HG03571 (cell line): ENCODE measurements around the gene SAMD4A.

Experiments used
- ATAC-seq: cut with Tn5 transposase; IDR thresholded peaks from one replicate; pipeline ENCODE4 v1.9.1; 2021; ENCODE audit not compliant: unreplicated experiment

SAMD4A gene

DNA sequence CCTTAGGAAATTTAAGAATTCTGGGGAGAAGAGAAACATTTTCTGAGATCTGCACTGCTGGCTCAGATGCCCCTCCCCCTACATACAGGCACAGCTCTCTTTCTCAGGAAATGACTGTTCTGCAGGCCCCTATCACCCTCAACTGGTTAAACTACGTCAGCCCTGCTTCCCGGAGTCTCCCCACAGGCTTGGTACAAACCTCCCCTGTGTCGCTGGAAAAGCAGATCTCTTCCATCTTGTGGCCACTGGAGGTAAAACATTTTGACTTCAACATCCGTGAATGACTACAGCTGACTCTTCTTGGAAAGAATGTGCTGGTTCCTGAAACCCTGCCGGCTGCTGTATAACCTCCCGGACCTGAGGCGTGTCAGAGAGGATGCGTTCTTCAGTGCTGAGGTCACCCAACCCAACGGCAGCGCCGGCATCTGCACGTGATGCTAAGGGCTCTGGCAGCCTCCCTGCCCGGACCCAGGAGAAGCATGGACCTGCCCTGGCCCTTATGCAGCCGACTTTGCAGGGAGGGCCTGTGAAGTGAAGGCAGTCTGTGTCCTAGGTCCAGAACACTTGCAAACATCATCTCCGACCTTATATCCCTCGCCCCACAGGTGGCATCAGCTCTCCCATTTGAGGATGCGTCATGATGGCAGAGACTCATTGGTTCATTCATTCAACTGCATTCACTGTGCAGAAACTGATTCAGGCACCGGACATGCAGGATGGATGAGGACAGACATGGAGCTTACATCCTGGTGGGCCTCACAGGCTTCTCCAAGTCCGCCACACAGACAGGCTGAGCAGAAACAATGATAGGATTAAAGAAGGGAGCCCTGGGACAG, 206.5 kb downstream of the SAMD4A start:
- peak; percentile 48 for ATAC-seq

DNA sequence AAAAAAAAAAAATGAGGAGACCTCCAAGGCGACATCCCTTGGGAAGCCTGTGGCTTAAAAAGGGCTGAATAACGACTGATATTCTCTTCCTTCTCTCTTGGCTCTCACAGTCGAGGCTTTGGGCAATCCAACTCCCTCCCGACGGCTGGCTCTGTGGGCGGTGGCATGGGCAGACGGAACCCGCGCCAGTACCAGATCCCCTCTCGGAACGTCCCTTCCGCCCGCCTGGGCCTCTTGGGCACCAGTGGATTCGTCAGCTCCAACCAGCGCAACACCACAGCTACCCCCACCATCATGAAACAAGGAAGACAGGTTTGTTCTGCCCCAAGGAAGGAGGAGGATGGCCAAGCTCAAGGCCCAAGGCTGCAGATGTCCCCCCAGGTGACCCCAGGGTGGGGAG, 207.9 kb downstream of the SAMD4A start:
- no peak for ATAC-seq

DNA sequence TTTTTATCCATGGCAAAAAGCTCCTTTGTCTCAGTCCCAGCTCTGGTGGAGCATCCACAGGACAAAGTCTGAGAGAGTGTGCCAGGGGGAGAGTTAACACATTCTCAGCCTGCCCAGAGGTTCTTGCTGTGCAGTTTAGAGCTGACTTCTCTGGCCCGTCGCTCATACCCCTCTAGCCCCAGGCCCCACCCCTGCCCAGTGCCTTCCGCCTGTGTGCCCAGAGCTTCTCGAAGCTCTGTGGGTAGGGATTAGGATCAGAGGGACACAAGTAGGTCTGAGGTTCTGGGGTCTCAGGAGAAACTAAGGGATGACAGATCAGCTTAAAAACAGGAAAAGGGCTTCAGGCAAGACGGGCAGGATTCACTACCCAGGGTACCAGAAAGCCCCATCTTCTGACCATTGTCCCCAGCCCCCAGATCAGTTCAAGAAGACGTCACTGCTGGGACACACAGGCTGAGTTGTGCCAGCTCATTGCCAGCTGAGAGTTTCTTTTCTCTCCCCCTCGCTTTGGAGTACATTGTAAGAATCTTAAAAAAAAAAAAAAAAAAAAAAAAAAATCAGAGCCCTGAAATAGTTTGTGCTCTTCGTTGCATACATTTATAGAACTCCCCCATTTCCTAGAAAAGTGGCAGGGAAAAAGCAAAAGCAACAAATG, 208.7 kb downstream of the SAMD4A start:
- no peak for ATAC-seq

DNA sequence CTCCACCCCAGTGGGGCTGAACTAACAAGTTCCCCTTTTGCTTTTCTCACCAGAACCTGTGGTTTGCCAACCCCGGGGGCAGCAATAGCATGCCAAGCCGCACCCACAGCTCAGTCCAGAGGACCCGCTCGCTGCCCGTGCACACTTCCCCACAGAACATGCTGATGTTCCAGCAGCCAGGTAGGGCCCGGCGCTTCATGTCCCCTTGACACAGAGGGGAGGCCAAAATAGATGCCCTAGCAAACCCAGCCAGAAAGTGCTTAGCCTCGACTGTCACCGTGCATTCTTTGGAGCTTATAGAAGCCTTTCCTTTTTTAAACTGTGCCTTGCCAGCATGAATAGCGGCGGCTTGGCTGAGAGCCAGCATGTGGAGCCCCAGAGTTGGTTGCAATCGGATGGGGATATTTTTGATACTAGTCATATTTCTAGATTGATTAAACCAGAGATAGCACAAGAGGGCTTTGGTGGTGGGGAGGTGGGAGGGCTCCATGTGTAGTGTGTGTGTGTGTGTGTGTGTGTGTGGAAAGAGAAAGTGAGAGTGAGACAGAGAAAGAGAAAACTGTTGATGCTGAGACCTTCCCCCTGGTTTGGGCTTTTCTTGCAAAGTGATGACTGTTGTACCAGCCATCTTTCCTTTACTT, 209.6 kb downstream of the SAMD4A start:
- ATAC-seq = no peak

DNA sequence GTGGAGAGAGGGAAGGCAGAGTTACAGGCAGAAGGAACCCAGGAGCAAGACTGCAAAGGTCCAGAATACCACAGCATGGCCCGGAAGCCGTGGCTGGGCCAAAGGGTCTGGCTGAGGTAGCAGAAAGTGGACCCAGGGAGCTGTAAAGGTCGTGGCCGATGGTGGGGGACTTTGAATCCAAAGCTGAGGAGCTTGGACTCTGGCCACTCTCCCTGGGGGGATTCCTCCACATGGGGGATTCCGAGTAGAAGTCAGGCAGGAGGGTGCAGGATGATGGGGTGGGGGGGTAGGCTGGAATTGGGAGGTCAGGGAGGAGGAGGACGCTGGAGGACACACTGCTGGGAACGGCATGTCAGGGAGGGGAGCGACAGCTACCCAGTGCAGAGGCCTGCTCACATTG, 210.5 kb downstream of the SAMD4A start:
- no peak for ATAC-seq

DNA sequence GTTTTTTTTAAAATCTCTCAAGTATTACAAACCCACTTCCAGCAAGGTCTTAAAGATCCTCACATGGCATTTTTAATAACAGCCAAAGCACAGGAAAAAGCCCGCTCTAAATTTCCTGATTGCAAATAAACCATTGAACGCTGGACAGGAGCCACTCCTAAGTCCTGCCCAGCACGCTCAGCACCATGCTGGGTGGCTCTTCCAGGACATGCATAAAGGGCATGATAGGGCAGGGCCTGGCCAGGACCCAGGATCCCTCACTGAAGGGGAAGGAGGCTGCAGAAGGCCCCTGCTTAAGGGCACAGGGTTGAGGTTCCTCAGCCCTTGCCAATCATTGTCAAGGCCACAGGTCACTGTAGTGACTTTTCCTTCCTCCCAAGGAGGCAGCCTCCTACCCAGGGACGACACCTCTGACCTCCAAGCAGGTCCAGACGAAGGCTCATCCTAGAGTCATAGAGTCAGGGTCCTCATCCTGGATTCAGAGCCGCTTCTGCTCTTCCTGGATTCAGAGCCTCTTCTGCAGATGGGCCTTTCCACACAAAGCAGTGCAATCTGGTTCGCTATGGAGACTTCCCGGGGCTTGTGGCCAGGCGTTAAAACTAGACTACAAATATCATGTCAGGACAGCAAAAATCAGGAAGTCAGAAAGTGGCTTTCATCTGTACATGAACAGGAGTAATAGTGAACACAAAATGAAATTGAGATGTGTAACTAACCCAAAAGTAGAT, 211.9 kb downstream of the SAMD4A start:
- no peak for ATAC-seq

DNA sequence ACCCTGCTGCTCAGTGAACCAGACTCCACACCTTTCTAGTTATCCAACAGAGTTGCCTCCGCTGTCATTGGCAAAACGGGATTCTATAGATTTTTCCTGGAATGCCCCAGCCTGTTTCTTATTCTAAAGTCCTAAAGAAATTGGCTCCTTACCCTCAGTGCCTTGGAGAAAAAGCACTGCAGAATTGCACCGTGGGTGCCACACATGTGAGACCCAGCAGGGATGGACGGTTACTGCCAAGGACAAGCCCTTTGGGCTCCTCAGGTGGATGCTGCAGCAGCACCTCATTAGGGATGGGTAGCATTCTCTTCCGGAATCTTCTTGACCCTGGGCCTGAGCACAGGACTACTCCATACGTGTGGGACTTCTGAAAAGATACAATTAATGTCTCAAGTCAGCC, 214.2 kb downstream of the SAMD4A start:
- no peak for ATAC-seq

DNA sequence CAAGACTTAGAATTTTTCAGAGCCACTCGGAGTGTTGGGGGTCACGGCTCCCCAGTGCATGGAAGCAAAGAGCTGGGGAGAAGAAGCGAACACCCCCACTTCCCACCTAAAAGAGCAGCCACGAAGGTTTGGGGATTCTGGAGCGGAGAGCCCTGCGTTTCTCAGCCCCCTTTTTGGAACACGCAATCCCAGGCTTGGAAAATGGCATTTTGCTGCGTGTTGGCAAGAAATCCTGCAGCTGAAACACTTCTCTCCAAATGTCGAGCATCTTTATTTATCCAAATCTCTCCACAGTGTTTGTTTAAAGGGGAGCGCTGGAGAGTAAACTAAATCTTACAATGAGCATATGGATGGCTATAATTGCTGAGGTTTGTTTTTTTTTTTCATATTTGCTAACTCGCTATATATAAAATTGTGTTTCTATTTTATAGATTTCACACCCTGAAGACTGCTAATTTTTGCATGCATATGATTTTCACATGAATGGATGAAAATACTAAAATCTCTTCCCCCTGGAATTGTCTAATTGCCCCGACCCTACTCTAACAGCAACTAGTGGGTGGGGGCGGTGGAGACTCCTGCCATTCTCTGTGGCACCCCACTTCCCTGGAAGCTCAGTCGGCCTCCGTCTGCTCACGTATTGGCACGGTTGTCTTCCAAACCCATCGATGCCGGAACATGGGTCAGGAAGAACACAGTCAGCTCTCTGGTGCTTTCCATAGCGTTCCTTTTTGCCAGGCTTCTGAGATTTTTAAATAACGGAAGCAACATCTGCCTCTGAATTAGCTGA, 215.2 kb downstream of the SAMD4A start:
- ATAC-seq = no peak

DNA sequence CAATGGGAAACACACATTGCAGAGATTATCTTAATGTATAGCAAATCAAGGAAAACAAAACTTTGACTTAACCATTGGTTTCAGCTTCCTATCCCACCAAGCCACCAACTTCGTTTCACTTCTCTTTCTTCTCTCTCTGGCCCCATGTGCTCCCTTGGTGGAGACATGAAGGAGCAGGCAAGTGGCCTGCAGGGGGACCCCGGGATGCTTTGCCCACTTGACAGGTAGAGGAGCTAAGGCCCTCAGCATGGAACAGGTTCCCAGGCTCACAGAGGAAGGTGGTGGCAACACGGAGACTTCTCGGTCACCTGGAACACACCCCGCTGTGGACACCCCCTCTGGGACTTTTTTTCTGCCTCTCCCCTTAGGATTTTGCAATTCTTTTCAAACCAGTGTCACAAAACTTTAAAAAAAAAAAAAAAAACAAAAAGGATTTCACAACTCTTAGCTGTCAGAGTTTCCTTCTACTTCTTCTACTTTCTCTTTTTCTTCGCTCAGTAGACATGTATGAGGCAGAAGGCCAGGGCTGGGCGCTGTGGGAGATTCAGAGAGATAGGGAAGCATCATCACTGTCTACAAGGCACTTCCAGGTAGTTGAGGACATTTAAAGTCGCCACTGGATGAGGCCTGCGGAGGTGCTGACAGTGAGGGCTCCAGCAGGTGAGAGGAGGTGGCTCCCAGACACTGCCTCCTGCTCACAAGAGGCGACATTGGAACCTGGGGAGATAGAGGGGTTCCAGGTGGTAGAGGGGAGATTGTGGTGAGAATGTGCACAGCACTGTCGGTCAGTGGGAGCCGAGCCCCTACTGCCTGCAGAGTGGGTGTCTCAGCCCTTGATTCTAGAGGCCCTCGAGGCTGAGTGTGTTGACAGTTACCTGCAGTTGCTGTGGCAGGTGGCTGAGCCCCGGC, 216.1 kb downstream of the SAMD4A start:
- peak; percentile 77 for ATAC-seq

DNA sequence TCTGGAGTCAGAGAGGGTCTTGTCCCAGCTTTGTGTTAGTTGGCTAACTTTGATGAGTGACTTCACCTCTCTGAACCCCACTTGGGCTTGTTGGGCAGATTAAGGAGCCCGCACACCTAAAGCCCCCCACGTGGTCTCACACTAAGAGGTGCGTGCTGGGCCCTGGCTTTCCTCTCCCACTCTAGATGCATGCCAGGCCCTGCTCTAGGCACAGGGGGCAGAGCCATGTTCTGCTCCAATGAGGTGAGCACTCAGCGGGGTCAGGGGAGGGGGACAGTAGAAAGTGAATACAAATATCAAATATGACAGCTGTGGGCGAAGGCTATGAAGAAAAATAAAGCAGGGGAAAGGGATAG, 216.7 kb downstream of the SAMD4A start:
- no peak for ATAC-seq

DNA sequence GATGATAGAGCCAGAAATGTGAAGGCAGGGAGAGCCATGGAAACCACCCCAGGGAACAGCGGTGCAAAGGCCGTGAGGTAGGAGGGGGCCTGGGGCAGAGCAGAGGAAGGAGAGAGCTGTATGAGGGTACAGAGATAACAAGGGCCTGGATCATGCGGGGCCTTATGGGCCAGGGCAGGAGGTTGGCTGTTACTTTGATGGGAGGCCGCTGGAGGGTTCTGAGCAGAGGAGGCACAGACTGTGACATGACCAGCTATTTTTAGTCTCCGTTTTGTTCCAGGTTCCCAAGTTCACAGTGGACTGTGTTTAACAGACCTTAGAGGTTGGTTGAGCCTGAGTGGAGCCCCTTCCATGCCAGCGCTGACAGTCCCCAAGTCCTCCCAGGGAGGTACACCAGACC, 217.1 kb downstream of the SAMD4A start:
- ATAC-seq = no peak

DNA sequence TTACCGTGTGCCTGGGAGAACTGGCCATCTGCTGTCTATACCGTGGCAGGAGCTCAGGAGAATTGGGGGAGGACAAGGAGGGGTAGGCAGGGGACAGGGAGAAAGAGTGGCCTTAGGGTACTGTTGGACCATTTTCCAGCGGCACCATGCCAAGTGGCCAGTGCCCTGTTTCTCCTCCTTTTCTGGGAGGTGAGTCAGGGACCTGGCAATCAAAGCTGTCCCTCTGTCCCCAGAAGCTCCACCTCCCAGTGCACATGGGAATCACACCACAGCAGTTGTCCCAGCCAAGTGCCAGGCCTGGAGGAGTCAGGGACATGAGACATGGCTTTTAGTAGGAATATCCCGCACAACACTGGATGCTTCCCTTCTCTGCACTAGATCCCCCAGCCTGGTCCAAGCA, 217.7 kb downstream of the SAMD4A start:
- no peak for ATAC-seq

DNA sequence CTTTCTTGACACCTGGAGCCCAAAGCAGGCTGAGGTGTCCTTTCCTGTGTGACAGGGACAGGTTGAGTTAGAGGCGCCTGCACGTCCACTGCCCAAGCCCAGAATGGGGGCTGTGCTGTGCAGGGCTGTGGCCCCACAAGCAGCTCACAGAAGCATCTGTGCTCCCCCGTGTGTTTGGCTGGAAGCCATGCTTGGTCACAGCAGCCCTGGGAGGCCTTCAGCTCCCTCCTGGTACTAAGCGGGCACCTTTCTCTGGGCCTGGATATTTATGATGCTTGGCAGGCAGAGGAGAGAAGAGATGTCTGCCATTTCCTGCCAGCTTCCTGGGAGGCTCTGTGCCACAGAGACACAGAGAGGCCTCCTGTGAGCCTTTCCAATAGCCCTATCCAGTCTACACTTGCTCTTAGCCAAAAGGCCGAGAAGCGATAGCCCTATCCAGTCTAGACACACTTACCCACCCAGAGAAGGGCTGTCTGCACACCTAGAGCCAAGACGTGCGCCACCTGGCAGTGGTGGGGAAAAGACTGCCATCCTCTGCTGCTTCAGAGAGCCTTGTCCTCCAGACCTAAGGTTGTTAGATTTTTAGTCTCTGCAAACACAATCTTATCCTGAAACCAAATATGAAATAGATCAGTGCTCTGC, 218.3 kb downstream of the SAMD4A start:
- no peak for ATAC-seq

DNA sequence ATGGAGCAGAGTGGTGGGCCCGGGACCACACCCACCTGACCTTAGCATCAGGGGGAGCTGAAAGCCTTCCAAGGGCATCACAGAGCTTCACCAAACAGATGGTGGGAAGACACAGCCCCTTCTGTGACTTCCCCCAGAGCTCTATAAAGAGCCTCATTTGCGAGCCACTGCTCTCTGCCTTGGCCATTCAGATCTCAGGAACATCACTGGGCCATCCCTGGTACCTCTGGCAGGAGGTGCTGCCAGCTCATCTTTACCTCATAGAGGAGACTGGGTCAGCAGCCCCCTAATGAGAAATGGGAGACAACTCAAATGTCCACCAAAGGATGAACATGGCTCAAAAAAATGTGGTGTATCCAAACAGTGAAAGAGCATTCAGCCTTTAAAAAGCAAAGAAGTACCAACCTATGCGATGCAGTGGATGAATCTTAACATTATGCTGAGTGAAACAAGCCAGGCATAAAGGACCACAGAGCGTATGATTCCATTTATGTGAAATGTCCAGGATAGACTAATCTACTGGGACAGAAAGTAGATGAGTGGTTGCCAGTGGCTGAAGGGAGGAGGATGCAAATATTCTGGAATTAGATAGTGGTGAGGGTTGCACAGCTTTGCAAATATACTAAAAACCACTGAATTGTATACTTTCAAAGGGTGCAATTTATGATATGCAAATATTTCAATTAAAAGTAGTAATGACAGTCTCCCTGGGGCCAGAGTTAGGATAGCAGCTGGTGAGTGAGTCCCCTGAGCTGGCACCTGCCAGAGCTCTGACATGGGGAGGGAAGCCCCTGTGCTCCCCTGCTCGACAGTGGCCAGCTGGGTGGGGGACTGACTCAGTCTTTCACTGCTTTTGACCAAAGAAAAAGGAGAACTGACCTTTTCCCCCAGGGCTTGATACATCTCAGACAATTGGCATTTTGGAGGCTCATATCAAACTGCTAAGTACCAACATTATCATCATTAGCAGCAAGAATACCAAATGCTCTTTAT, 219.1 kb downstream of the SAMD4A start:
- no peak for ATAC-seq

DNA sequence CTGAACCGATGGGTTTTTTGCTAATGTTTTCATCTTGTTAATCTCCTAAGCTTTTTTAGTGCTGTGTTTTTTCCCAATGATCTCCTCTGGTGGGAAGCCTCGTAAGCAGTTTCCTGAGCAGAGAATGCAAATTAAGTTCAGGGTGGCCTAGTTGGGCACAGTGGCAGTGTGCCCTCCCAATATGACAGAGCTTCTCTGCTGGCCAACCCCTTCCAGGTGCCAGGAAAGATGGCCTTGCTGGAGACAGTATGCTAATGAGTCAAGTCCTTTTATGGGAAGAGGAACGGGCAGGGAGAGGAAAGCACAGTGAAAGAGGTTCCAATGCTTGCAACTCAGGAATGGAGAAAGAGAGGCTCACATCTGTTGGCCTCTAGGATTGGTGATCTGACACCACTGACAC, 219.9 kb downstream of the SAMD4A start:
- no peak for ATAC-seq

DNA sequence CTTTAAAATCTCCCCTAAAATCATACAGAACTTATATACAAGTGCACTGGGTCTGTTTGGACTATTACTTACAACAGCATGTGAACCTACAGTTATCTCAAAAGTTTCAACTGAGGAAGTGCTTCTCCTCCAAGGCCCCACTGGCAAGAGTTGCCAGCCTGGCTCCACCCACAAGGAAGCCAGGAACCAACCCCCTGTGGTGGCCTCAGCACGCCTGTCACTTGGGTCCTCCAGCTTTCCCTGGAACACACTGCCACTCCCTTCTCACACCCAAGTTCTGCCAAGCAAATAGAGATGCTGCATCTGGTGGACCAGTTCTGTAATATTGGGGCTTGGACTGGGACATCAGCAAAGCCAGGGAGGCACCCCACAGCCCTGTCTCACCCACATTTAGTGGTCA, 220.3 kb downstream of the SAMD4A start:
- no peak for ATAC-seq

DNA sequence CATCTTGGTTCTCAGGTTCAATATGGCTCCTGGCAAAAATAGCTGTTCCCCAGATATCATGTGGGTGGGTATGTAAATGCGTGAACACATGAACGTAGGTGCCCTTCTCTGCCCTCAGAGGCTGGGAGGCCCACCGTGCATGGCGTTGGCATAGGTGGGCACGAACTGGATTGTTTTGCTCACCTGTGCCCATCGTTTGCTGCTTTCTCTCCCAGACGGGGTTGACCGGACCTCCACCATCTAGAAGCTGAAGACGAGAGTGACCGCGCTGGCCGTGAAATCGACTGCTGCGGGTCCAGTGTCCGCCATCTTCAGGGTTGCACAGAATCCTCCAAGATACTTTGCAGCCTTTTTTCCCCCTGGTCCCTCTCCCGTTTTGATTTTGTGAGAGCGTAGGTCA, 221.8 kb downstream of the SAMD4A start:
- no peak for ATAC-seq

DNA sequence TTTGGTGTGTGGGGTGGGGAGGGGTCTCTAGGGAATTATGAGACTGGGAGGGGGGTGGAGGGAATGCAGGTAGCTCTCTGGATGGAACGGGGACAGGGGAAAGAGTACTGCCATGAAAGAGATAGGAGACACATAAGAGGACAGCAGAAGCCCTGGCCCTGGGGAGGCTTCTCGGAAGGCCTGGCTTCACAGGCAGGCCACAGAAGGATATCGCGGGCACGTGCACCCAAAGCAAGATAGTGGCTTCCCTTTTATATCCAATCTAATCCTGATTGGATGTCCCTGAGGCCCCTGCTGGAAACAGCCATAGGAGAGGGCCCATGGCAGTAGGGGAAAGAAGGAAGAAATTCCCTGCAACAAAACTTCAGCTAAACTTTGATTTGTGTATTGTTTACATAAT, 222.2 kb downstream of the SAMD4A start:
- no peak for ATAC-seq
